K562 (cell line): ENCODE data around the gene NUP214. TPM values are rescaled to one million over a fixed set of nuclear protein-coding genes. Genes with fewer than 3 reads are reported as not detected.

Source experiments
- CHD4 ChIP-seq: fragments of 200-600 bp; sonication (generic); IDR thresholded peaks from 3 replicates; pipeline ENCODE4 v1.6.1; 2012; ENCODE audit warnings: low read depth, mild to moderate bottlenecking, mixed read lengths, low read length, inconsistent platforms; ENCODE audit not compliant: insufficient read depth, insufficient replicate concordance, poor library complexity, severe bottlenecking
- NONO ChIP-seq, 2 experiments: fragments of 200-400 bp in 1 of 2; fragments of 450-650 bp in 1 of 2; formaldehyde crosslinking in 1 of 2; IDR thresholded peaks; 2 replicates each; pipeline ENCODE4 v1.6.1; 2017; ENCODE audit warnings: low read depth in 2 of 2, mild to moderate bottlenecking in 2 of 2, moderate library complexity in 2 of 2, low read length in 1 of 2
- STAT6 ChIP-seq: sonication (generic); formaldehyde crosslinking; IDR thresholded peaks from 2 replicates; pipeline ENCODE4 v1.8.1; 2023; ENCODE audit warnings: mild to moderate bottlenecking, missing genetic modification reagents
- ZNF589 ChIP-seq: fragments of 200-800 bp; sonication (Bioruptor generic); IDR thresholded peaks from 2 replicates; pipeline ENCODE4 v1.6.1; 2016; ENCODE audit warnings: low read depth, missing genetic modification characterization, missing compliant biosample characterization
- ZNF609 ChIP-seq: sonication (generic); formaldehyde crosslinking; IDR thresholded peaks from 2 replicates; pipeline ENCODE4 v1.8.1; 2023; ENCODE audit warnings: missing genetic modification reagents, mild to moderate bottlenecking, borderline replicate concordance
- polyA plus RNA-seq, 8 experiments: library from polyadenylated mRNA; depleted of rRNA in 4 of 8; stranded (reverse) in 5 of 8; unstranded in 3 of 8; fragments of >200 nt; fragmentation: Nextera tagmentation in 2 of 8; fragmentation: Illumina TruSeq in 1 of 8; extraction: Ambion mirVana in 2 of 8; extraction: Trizol in 1 of 8; gene quantifications; 2 replicates each; pipeline versions ENCODE4 v1.2.1 to v1.2.3, GENCODE V29; 2011 to 2014; ENCODE audit warnings: inconsistent platforms in 1 of 8, missing spikeins in 1 of 8
- total RNA-seq, 7 experiments: library from RNA; depleted of rRNA in 6 of 7; stranded (reverse); fragments of >200 nt in 6 of 7; fragmentation: Illumina TruSeq in 2 of 7; extraction: Trizol in 2 of 7; gene quantifications; 2 replicates each; pipeline versions ENCODE4 v1.2.1 to v1.2.3, GENCODE V29; 2011 to 2021; ENCODE audit warnings: low replicate concordance in 1 of 7

NUP214 gene
- total and polyA plus RNA-seq, 9 of the 15 experiments (the other 6 are each of a cell fraction or from before 2014, with no cell fraction given) = 56.9 to 332 (median 97.1) TPM

- TF ChIP-seq STAT6 (CRISPR knock-in tag) (peak; percentile 90), ZNF589 (CRISPR knock-in tag) (no peak), NONO (IDR thresholded peaks at IDR 0.05; ENCODE audit: low read depth in 2 of 2, low read length in 1 of 2) (no peak), CHD4 (no peak), ZNF609 (CRISPR knock-in tag) (no peak)
Observed at GRCh38 chr9:131112374-131113154, 12.8 kb upstream of the NUP214 start (continued).
